GM23248 (cell line): ENCODE results near the gene AK8.

Source experiments
- EZH2 ChIP-seq: fragments of 200-600 bp; sonication (generic); IDR thresholded peaks from 2 replicates; pipeline ENCODE4 v1.6.1; 2018; ENCODE audit warnings: antibody characterized with exemption, mild to moderate bottlenecking; ENCODE audit not compliant: insufficient read depth, poor library complexity, severe bottlenecking
- EZH2phosphoT487 ChIP-seq: fragments of 200-600 bp; sonication (generic); IDR thresholded peaks from 2 replicates; pipeline ENCODE4 v1.6.1; 2018; ENCODE audit warnings: antibody characterized with exemption, moderate library complexity, mild to moderate bottlenecking, low read depth; ENCODE audit not compliant: insufficient read depth

- TF ChIP-seq EZH2 (no peak), EZH2phosphoT487 (no peak)
These were observed 76.4 kb downstream of the AK8 start for GRCh38 chr9:132801659-132802058.
